ENCODE data around the gene TAF13. TPM values are rescaled to one million over a fixed set of nuclear protein-coding genes. Genes with fewer than 3 reads are reported as not detected.
"Not testable (repeated sequence)": the region's sequence is repeated elsewhere in the genome, so short reads cannot be mapped to it uniquely, and the experiment has no call there.

Gene TAF13
- total RNA-seq, 1 donor from 2014 or later, result 143 TPM

GRCh38 chr1:109060707-109061106, 15.1 kb downstream of the TAF13 start:
- H3K27ac ChIP-seq (ENCODE audit: low read depth, low read length), result no peak overlapping the region
- no peaks in the 10 kb centered on the region for H3K27me3 ChIP-seq (ENCODE audit: insufficient read depth, low read length)
- H3K4me2 ChIP-seq (ENCODE audit: low read length), result no peak overlapping the region
- Mint-ChIP-seq H3K9me3 (ENCODE audit: unreplicated experiment) (no peaks in the 10 kb centered on the region), H3K4me1 (ENCODE audit: low read depth, unreplicated experiment) (no peaks in the 10 kb centered on the region), H3K36me3 (ENCODE audit: low read depth, unreplicated experiment) (peaks cover 2% of the 10 kb centered on the region), H3K4me3 (ENCODE audit: unreplicated experiment) (no peak overlapping the region), H3K27ac (ENCODE audit: unreplicated experiment) (no peak overlapping the region), H3K27me3 (ENCODE audit: low read depth, unreplicated experiment) (no peaks in the 10 kb centered on the region)
- peaks cover 4% of the 10 kb centered on the region for H3K79me2 ChIP-seq (ENCODE audit: insufficient read depth, low read length)
- H3K36me3 ChIP-seq (ENCODE audit: insufficient read depth, low read length), result peaks cover 16% of the 10 kb centered on the region
- FAIRE-seq (no peak), DNase-seq (ENCODE audit: low read depth) (no peak)
- no peak overlapping the region for H3K4me3 ChIP-seq (ENCODE audit: insufficient read depth, low read depth, low read length)
- H3K9me3 ChIP-seq (ENCODE audit: insufficient read depth, low read depth, low read length), result no peaks in the 10 kb centered on the region
- H3K9ac ChIP-seq (ENCODE audit: low read length), result no peak overlapping the region
- no peak overlapping the region for H2AFZ ChIP-seq (ENCODE audit: low read depth, low read length)
- TF ChIP-seq EZH2 (IDR thresholded peaks at IDR 0.05; ENCODE audit: insufficient read depth, low read length), result no peak
- peaks cover 7% of the 10 kb centered on the region for H4K20me1 ChIP-seq (ENCODE audit: insufficient read depth, low read length)
- H3K4me1 ChIP-seq (ENCODE audit: insufficient read depth, low read length), result no peaks in the 10 kb centered on the region

DNA sequence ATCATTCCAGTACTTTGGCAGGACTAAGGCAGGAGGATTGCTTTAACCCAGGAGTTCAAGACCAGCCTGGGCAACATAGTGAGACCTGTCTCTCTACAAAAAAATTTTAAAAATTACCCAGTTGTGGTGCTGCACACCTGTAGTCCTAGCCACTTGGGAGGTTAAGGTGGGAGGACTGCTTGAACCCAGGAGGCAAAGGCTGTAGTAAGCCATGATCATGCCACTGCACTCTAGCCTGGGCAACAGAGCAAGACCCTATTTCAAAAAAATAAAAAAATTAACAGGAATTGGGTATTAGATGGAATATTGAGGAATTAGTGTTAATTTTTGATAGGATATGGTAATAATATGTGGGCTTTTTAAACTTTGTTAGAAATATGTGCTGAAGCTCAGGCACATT, 16.8 kb downstream of the TAF13 start:
- Histone ChIP-seq H3K9me3 (ENCODE audit: insufficient read depth, low read depth, low read length) (no peaks in the 10 kb centered on the region), H3K4me3 (ENCODE audit: insufficient read depth, low read depth, low read length) (no peak overlapping the region), H3K36me3 (ENCODE audit: insufficient read depth, low read length) (peaks cover 4% of the 10 kb centered on the region), H3K4me1 (ENCODE audit: insufficient read depth, low read length) (no peaks in the 10 kb centered on the region), H3K27me3 (ENCODE audit: insufficient read depth, low read length) (no peaks in the 10 kb centered on the region), H3K79me2 (ENCODE audit: insufficient read depth, low read length) (peaks cover under 1% of the 10 kb centered on the region), H3K27ac (ENCODE audit: low read depth, low read length) (no peak overlapping the region), H2AFZ (ENCODE audit: low read depth, low read length) (no peak overlapping the region), H4K20me1 (ENCODE audit: insufficient read depth, low read length) (peaks cover 7% of the 10 kb centered on the region), H3K9ac (ENCODE audit: low read length) (no peak overlapping the region), H3K4me2 (ENCODE audit: low read length) (no peak overlapping the region)
- TF ChIP-seq EZH2 (IDR thresholded peaks at IDR 0.05; ENCODE audit: insufficient read depth, low read length), result no peak
- TF ChIP-seq, protein P1, sequence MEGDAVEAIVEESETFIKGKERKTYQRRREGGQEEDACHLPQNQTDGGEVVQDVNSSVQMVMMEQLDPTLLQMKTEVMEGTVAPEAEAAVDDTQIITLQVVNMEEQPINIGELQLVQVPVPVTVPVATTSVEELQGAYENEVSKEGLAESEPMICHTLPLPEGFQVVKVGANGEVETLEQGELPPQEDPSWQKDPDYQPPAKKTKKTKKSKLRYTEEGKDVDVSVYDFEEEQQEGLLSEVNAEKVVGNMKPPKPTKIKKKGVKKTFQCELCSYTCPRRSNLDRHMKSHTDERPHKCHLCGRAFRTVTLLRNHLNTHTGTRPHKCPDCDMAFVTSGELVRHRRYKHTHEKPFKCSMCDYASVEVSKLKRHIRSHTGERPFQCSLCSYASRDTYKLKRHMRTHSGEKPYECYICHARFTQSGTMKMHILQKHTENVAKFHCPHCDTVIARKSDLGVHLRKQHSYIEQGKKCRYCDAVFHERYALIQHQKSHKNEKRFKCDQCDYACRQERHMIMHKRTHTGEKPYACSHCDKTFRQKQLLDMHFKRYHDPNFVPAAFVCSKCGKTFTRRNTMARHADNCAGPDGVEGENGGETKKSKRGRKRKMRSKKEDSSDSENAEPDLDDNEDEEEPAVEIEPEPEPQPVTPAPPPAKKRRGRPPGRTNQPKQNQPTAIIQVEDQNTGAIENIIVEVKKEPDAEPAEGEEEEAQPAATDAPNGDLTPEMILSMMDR (IDR thresholded peaks at IDR 0.05; ENCODE audit: insufficient read depth, low read depth, low read length), result no peak
- Mint-ChIP-seq H3K4me1 (ENCODE audit: low read depth, unreplicated experiment) (no peaks in the 10 kb centered on the region), H3K27me3 (ENCODE audit: low read depth, unreplicated experiment) (no peaks in the 10 kb centered on the region), H3K4me3 (ENCODE audit: unreplicated experiment) (no peak overlapping the region), H3K9me3 (ENCODE audit: unreplicated experiment) (no peaks in the 10 kb centered on the region), H3K36me3 (ENCODE audit: low read depth, unreplicated experiment) (peaks cover 2% of the 10 kb centered on the region), H3K27ac (ENCODE audit: unreplicated experiment) (no peak overlapping the region)
- DNase-seq (ENCODE audit: low read depth), result no peak
- FAIRE-seq, result no peak

DNA sequence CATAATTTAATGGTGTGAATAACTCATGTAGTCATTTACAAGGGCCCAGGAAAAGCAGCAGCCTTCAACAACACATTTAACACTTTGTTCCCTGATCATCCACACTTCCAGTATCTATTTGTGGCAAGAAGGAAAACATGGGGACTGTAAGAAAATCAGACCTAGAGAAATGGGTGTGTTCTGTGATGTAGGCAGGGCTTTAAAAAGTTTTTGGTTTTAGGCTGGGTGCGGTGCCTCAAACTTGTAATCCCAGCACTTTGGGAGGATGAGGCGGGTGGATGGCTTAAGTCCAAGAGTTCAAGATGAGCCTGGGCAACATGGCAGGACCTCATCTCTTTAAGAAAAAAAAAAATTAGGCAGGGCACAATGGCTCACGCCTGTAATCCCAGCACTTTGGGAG, 19.7 kb downstream of the TAF13 start:
- H3K27me3 Mint-ChIP-seq (ENCODE audit: low read depth, unreplicated experiment), result no peaks in the 10 kb centered on the region
- DNase-seq (ENCODE audit: low read depth) (no peak), FAIRE-seq (no peak)
- Histone ChIP-seq H3K9ac (ENCODE audit: low read length) (no peak overlapping the region), H3K4me3 (ENCODE audit: insufficient read depth, low read depth, low read length) (no peak overlapping the region), H3K27ac (ENCODE audit: low read depth, low read length) (no peak overlapping the region), H3K4me2 (ENCODE audit: low read length) (no peak overlapping the region), H3K36me3 (ENCODE audit: insufficient read depth, low read length) (no peaks in the 10 kb centered on the region), H3K27me3 (ENCODE audit: insufficient read depth, low read length) (no peaks in the 10 kb centered on the region), H4K20me1 (ENCODE audit: insufficient read depth, low read length) (no peaks in the 10 kb centered on the region), H3K9me3 (ENCODE audit: insufficient read depth, low read depth, low read length) (no peaks in the 10 kb centered on the region), H3K4me1 (ENCODE audit: insufficient read depth, low read length) (no peaks in the 10 kb centered on the region), H2AFZ (ENCODE audit: low read depth, low read length) (no peak overlapping the region), H3K79me2 (ENCODE audit: insufficient read depth, low read length) (no peaks in the 10 kb centered on the region)
- peaks cover 5% of the 10 kb centered on the region for H3K36me3 Mint-ChIP-seq (ENCODE audit: low read depth, unreplicated experiment)
- no peaks in the 10 kb centered on the region for H3K9me3 Mint-ChIP-seq (ENCODE audit: unreplicated experiment)
- no peak overlapping the region for H3K27ac Mint-ChIP-seq (ENCODE audit: unreplicated experiment)
- no peaks in the 10 kb centered on the region for H3K4me1 Mint-ChIP-seq (ENCODE audit: low read depth, unreplicated experiment)
- no peak for TF ChIP-seq EZH2 (IDR thresholded peaks at IDR 0.05; ENCODE audit: insufficient read depth, low read length)
- TF ChIP-seq, protein P1 (IDR thresholded peaks at IDR 0.05; ENCODE audit: insufficient read depth, low read depth, low read length), result no peak
- H3K4me3 Mint-ChIP-seq (ENCODE audit: unreplicated experiment), result no peak overlapping the region

DNA sequence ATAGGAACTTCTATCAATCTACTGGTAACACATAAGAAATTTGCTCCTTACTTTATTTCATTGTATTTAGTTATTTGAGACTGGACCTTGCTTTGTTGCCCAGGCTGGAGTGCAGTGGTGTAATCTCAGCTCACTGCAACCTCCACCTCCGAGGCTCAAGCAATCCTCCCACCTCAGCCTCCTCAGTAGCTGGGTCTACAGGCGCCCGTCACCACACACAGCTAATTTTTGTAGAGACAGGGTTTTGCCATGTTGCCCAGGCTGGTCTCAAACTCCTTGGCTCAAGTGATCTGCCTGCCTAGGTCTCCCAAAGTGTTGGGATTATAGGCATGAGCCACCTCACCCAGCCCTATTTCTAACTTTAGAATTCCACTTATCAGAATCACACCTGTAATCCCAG, 23.7 kb downstream of the TAF13 start:
- H2AFZ ChIP-seq (ENCODE audit: low read depth, low read length); H3K4me1 Mint-ChIP-seq (ENCODE audit: low read depth, unreplicated experiment); DNase-seq (ENCODE audit: low read depth); H3K79me2 ChIP-seq (ENCODE audit: insufficient read depth, low read length); H4K20me1 ChIP-seq (ENCODE audit: insufficient read depth, low read length); H3K27me3 ChIP-seq (ENCODE audit: insufficient read depth, low read length); FAIRE-seq; H3K4me2 ChIP-seq (ENCODE audit: low read length); H3K36me3 Mint-ChIP-seq (ENCODE audit: low read depth, unreplicated experiment); H3K27me3 Mint-ChIP-seq (ENCODE audit: low read depth, unreplicated experiment); H3K27ac ChIP-seq (ENCODE audit: low read depth, low read length); H3K9ac ChIP-seq (ENCODE audit: low read length); H3K4me3 ChIP-seq (ENCODE audit: insufficient read depth, low read depth, low read length); H3K4me3 Mint-ChIP-seq (ENCODE audit: unreplicated experiment); H3K9me3 Mint-ChIP-seq (ENCODE audit: unreplicated experiment); H3K9me3 ChIP-seq (ENCODE audit: insufficient read depth, low read depth, low read length); H3K4me1 ChIP-seq (ENCODE audit: insufficient read depth, low read length); H3K27ac Mint-ChIP-seq (ENCODE audit: unreplicated experiment); H3K36me3 ChIP-seq (ENCODE audit: insufficient read depth, low read length): not testable (repeated sequence)
